Activated naive CD4-positive, alpha-beta T cell treated with anti-CD3 and anti-CD28 coated beads, Interleukin-2, amount 50 U/mL, for 72 hours (primary cell): ENCODE measurements around the gene CDYL2. TPM values are rescaled to one million over a fixed set of nuclear protein-coding genes. Genes with fewer than 3 reads are reported as not detected.
"Not testable (repeated sequence)": the region's sequence is repeated elsewhere in the genome, so short reads cannot be mapped to it uniquely, and the experiment has no call there.

Experiments
- ATAC-seq, 2 donors: fragments of 150-1000 bp; cut with Tn5 transposase; 2 replicates each; pipeline ENCODE4 v1.10.0; 2021; ENCODE audit warnings: mild to moderate bottlenecking in 2 of 2, moderate library complexity in 2 of 2
- DNase-seq, 2 donors: peaks; one replicate each; pipeline ENCODE4 v3.0.0; 2021 to 2022; ENCODE audit warnings: low spot score in 2 of 2
- H3K27ac Mint-ChIP-seq, 2 donors: one replicate each; pipeline ENCODE4 v1.8.0; 2022; ENCODE audit warnings: mild to moderate bottlenecking in 2 of 2, mixed read lengths in 2 of 2
- H3K36me3 Mint-ChIP-seq, 2 donors: one replicate each; pipeline ENCODE4 v1.8.0; 2022; ENCODE audit warnings: mixed read lengths in 2 of 2
- H3K9me3 Mint-ChIP-seq, 2 donors: one replicate each; pipeline ENCODE4 v1.8.0; 2022; ENCODE audit warnings: mixed read lengths in 2 of 2
- total RNA-seq, 2 donors: library from RNA; stranded (reverse); gene quantifications; one replicate each; pipeline ENCODE4 v1.2.3, GENCODE V29; 2022

Gene CDYL2
- total RNA-seq, 2 donors from 2014 or later, result 10.8 to 42.4 TPM

- ATAC-seq (peak; percentile 78 to 92), DNase-seq (no peak)
- Mint-ChIP-seq H3K36me3 (peaks cover 0 to 26% of the 10 kb centered on the region in 2 donors), H3K27ac (no peak overlapping the region), H3K9me3 (peaks cover 8 to 15% of the 10 kb centered on the region in 2 donors)
Measured at GRCh38 chr16:80739523-80739922, 64.9 kb downstream of the CDYL2 start.

- DNase-seq (no peak), ATAC-seq (no peak)
- Mint-ChIP-seq H3K36me3 (peaks cover 0 to 26% of the 10 kb centered on the region in 2 donors), H3K27ac (no peak overlapping the region), H3K9me3 (peaks cover 8 to 18% of the 10 kb centered on the region in 2 donors)
Measured at GRCh38 chr16:80738521-80738920, 65.9 kb downstream of the CDYL2 start.

GRCh38 chr16:80735846-80736245 is 68.6 kb downstream of the CDYL2 start:
- H3K36me3 Mint-ChIP-seq, result peaks cover 14 to 35% of the 10 kb centered on the region in 2 donors
- DNase-seq (no peak), ATAC-seq (no peak)
- H3K9me3 Mint-ChIP-seq, result peaks cover 12 to 26% of the 10 kb centered on the region in 2 donors
- no peak overlapping the region for H3K27ac Mint-ChIP-seq

- H3K9me3 Mint-ChIP-seq, result peaks cover 15 to 23% of the 10 kb centered on the region in 2 donors
- H3K27ac Mint-ChIP-seq, result no peak overlapping the region
- DNase-seq (no peak), ATAC-seq (no peak)
- H3K36me3 Mint-ChIP-seq, result peaks cover 19% of the 10 kb centered on the region in 2 donors
Measured at GRCh38 chr16:80733407-80733806, 71.0 kb downstream of the CDYL2 start.

GRCh38 chr16:80731915-80732314 is 72.5 kb downstream of the CDYL2 start:
- peaks cover 19% of the 10 kb centered on the region in 2 donors for H3K36me3 Mint-ChIP-seq
- no peak for DNase-seq
- no peak overlapping the region for H3K27ac Mint-ChIP-seq
- no peak for ATAC-seq
- peaks cover 15 to 23% of the 10 kb centered on the region in 2 donors for H3K9me3 Mint-ChIP-seq

- not testable (repeated sequence) for DNase-seq, H3K27ac Mint-ChIP-seq
Measured at GRCh38 chr16:80727066-80727763, 77.2 kb downstream of the CDYL2 start.

GRCh38 chr16:80725566-80726162 is 78.7 kb downstream of the CDYL2 start:
- Mint-ChIP-seq H3K9me3 (peaks cover 1 to 7% of the 10 kb centered on the region in 2 donors), H3K27ac (peak overlapping the region in 1 of 2 donors; percentile 4), H3K36me3 (peaks cover under 1 to 8% of the 10 kb centered on the region in 2 donors)
- ATAC-seq (no peak), DNase-seq (no peak)

More at GRCh38 chr16:80727066-80727763, 77.2 kb downstream of the CDYL2 start:
- H3K36me3 Mint-ChIP-seq, result peaks cover 16 to 24% of the 10 kb centered on the region in 2 donors
- peaks cover 15 to 19% of the 10 kb centered on the region in 2 donors for H3K9me3 Mint-ChIP-seq
- not testable (repeated sequence) for ATAC-seq

GRCh38 chr16:80723981-80724380 is 80.4 kb downstream of the CDYL2 start:
- Mint-ChIP-seq H3K9me3 (peaks cover 0 to 6% of the 10 kb centered on the region in 2 donors), H3K36me3 (peaks cover 0 to 6% of the 10 kb centered on the region in 2 donors)

GRCh38 chr16:80723091-80723490 is 81.3 kb downstream of the CDYL2 start:
- Mint-ChIP-seq H3K9me3 (peaks cover 0 to 6% of the 10 kb centered on the region in 2 donors), H3K27ac (no peak overlapping the region), H3K36me3 (peaks cover 0 to 6% of the 10 kb centered on the region in 2 donors)
- DNase-seq (no peak), ATAC-seq (no peak)

More at GRCh38 chr16:80723981-80724380, 80.4 kb downstream of the CDYL2 start:
- no peak for DNase-seq
- no peak overlapping the region for H3K27ac Mint-ChIP-seq
- no peak for ATAC-seq

- H3K27ac Mint-ChIP-seq, result peak overlapping the region in 1 of 2 donors; percentile 11
- peaks cover 0 to 6% of the 10 kb centered on the region in 2 donors for H3K9me3 Mint-ChIP-seq
- DNase-seq, result no peak
- peaks cover 0 to 6% of the 10 kb centered on the region in 2 donors for H3K36me3 Mint-ChIP-seq
- ATAC-seq, result no peak
Measured at GRCh38 chr16:80720804-80721371, 83.5 kb downstream of the CDYL2 start.

GRCh38 chr16:80719573-80719972 is 84.8 kb downstream of the CDYL2 start:
- peak; percentile 50 to 60 for ATAC-seq
- Mint-ChIP-seq H3K36me3 (peaks cover 0 to 6% of the 10 kb centered on the region in 2 donors), H3K27ac (peak overlapping the region; percentile 50 to 72), H3K9me3 (peaks cover 0 to 6% of the 10 kb centered on the region in 2 donors)
- no peak for DNase-seq

GRCh38 chr16:80718480-80719220 is 85.7 kb downstream of the CDYL2 start:
- no peak overlapping the region for H3K27ac Mint-ChIP-seq
- ATAC-seq (no peak), DNase-seq (no peak)
- peaks cover 0 to 6% of the 10 kb centered on the region in 2 donors for H3K36me3 Mint-ChIP-seq
- H3K9me3 Mint-ChIP-seq, result peaks cover 0 to 3% of the 10 kb centered on the region in 2 donors

- no peaks in the 10 kb centered on the region for H3K9me3 Mint-ChIP-seq
- H3K36me3 Mint-ChIP-seq, result peaks cover 0 to 2% of the 10 kb centered on the region in 2 donors
- no peak for DNase-seq
- ATAC-seq, result no peak
- H3K27ac Mint-ChIP-seq, result no peak overlapping the region
Measured at GRCh38 chr16:80717611-80718010, 86.8 kb downstream of the CDYL2 start.

- no peak overlapping the region for H3K27ac Mint-ChIP-seq
- H3K36me3 Mint-ChIP-seq, result no peaks in the 10 kb centered on the region
- H3K9me3 Mint-ChIP-seq, result no peaks in the 10 kb centered on the region
- ATAC-seq, result no peak
- no peak for DNase-seq
Measured at GRCh38 chr16:80716564-80717139, 87.7 kb downstream of the CDYL2 start.

GRCh38 chr16:80711406-80711805 is 93.0 kb downstream of the CDYL2 start:
- Mint-ChIP-seq H3K27ac (no peak overlapping the region), H3K9me3 (no peaks in the 10 kb centered on the region), H3K36me3 (peaks cover 2 to 17% of the 10 kb centered on the region in 2 donors)
- DNase-seq (no peak), ATAC-seq (no peak)

GRCh38 chr16:80710918-80711317 is 93.5 kb downstream of the CDYL2 start:
- DNase-seq, result no peak
- no peak for ATAC-seq
- H3K9me3 Mint-ChIP-seq, result peaks cover 0 to 3% of the 10 kb centered on the region in 2 donors
- H3K27ac Mint-ChIP-seq, result no peak overlapping the region
- H3K36me3 Mint-ChIP-seq, result peaks cover 4 to 21% of the 10 kb centered on the region in 2 donors
